Left colon (tissue), 2 donors: ENCODE measurements around the gene KLHL1. TPM values are rescaled to one million over a fixed set of nuclear protein-coding genes. Genes with fewer than 3 reads are reported as not detected.

Source experiments
- ATAC-seq: fragments of 200-7000 bp; cut with Tn5 transposase; one replicate; pipeline ENCODE4 v1.9.1; 2020; ENCODE audit warnings: mild to moderate bottlenecking, moderate library complexity
- DNase-seq, 2 donors: peaks; one replicate each; pipeline ENCODE4 v3.0.0-alpha.2; 2020
- intact Hi-C, 2 donors: fragments of 100-400 bp; cut with DNase I in 1 of 2; cut with micrococcal nuclease in 1 of 2; formaldehyde crosslinking; loops; one replicate each; pipeline versions ENCODE4 v1.11.2 to v1.14.0; 2022; cut with DNase I, micrococcal nuclease
- total RNA-seq, 2 donors: library from RNA; stranded (reverse); fragmentation: NEBNext Ultra II Directional; extraction: Animal tissue kit (Norgen Biotek cat#: 25700); gene quantifications; one replicate each; pipeline ENCODE4 v1.2.1, GENCODE V29; 2021
- donor health status: DM: no; HTN: no; CAD: no.
- donor health status: DM: yes; HTN: yes; CAD: no.

KLHL1 gene
- total RNA-seq, 2 donors from 2014 or later, result 0.08 TPM; not detected in 1

- no peak for ATAC-seq
- intact Hi-C loops, result no loop called here
- no peak for DNase-seq
These were observed 357.0 kb downstream of the KLHL1 start for GRCh38 chr13:69751259-69751658.

GRCh38 chr13:69737129-69737935, 370.9 kb downstream of the KLHL1 start:
- no peak for DNase-seq
- ATAC-seq, result no peak
- intact Hi-C loops, result no loop called here

DNA sequence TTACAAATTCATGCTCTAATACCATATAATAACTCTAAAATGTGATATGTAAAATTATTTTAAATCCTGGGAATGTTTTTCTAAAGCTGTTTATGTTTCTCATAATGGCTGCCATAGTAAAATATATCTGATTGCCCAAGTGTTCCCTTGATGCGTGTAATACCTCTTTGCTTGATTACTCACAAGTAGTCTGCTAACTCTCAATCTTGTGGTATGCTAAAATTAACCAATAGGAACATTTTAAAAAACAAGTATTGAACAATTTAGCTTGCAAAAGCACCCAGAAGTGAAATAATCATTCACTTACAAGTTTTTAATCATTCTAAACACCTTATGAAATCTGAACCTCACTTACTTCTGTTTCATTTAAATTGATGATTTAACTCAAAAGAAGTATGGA, 386.6 kb downstream of the KLHL1 start:
- intact Hi-C loops, result no loop called here
- ATAC-seq, result no peak
- no peak for DNase-seq

DNA sequence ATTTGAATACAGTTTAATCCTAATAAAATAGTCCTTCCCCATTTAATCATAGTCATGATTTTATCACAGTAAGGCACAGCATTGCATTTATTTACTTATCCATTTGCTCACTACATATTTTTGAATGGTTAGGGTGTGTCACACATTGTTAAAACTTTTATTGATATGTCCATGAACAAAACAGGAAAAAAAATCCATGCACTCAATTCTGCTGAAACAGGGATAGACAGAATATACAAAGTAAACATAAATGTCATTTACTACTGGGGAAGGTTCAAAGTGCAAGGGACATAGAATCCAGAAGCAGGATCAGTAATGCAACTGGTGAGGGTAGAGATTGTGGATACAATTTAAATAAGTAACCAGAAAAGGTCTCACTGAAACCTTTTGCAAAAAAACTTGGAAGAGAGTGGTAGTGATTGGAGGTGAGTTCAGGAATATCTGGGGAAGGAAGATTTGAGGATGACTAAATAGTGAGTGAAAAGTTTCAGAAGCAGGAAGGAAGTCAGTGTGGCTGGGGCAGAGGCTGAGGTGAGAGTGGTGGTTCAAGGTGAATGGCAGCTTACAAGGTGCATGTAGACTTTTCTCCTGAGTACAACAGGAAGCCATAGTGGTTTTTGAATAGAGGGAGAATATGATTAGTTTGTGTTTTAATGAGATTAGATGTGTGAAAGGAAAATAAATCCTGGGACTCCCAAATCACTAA, 387.8 kb downstream of the KLHL1 start:
- DNase-seq (peak; percentile 18 to 27), ATAC-seq (peak; percentile 94)
- intact Hi-C loops, result no loop called here

DNA sequence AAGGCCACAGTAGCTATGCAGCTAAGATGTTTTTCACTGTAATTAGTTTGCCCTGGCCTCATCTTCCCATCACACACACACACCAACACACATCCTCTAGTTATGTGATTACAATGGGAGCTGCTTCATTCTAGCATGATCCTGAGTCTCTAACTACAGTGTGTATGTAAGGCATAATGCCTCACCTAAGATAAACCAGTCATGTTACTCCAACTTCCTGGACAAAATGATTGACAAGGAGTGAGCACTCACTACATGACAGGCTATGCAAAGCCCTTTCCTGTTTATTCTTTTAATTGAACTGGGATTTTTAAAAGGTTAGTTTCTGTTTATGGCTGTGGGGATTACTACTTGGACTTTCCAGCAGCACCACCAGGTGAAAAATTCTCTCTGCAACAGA, 401.4 kb downstream of the KLHL1 start:
- intact Hi-C loops, result no loop called here
- ATAC-seq (peak; percentile 85), DNase-seq (no peak)

GRCh38 chr13:69704311-69704710, 403.9 kb downstream of the KLHL1 start:
- DNase-seq (no peak), ATAC-seq (no peak)
- intact Hi-C loops, result no loop called here

GRCh38 chr13:69690999-69691398, 417.3 kb downstream of the KLHL1 start:
- ATAC-seq (no peak), DNase-seq (no peak)
- intact Hi-C loops, result no loop called here

DNA sequence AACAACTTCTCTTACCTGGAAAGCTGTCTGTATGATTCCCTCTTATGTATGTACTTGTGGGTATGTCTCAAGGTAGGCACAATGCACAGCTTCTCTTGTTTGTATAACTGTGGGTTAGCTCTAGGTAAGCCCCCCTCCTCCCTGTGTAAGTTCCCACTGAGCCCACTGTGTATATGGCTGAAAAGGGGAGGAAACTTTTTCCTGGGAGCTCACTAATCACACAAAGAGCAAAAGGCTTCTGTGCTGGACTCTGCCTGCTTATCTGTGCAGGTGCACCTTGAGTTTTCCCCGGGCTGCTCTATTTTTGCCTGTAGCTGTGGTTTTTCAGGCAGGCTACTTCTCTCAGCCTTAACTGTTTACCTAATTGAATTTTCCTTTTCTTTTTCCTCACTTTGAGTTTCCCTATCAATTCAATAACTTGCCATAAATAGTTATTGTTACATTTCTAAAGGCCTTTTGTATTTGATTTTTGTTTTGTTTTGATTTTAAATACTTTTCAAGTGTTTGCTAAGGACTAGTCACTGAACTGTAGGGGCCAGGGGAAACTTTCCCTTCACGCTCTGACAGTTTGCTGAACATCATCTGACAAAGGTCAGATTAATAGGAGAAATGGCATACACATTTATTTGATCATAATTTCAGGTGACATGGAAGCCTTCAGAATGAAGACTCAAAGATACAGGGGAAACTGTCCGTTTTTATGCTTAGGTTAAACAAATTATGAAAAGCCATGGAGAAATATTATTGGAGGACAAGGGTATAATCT, 424.1 kb downstream of the KLHL1 start:
- intact Hi-C loops, result no loop called here
- ATAC-seq, result peak; percentile 23
- no peak for DNase-seq

DNA sequence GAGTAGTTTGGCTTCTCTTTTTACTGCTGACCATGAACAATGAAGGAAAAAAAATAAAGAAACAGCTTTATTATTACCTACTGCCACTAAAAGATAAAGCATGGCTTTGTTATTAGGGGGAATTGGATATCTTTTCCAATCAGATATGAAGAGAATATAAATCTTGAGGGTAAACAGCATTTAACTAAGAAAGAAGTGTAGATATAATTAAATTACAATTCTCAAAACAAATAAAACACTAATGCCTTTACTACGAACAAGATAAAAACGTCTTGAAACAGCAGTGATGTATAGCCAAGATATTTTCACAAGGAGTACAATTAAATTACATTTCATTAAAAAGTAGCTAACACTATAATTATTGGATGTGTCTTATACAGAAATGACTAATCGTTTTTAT, 426.5 kb downstream of the KLHL1 start:
- ATAC-seq (no peak), DNase-seq (no peak)
- intact Hi-C loops, result no loop called here

- no peak for ATAC-seq
- no peak for DNase-seq
- intact Hi-C loops, result no loop called here
These were observed 430.9 kb downstream of the KLHL1 start for GRCh38 chr13:69677343-69677742.

- intact Hi-C loops, result no loop called here
- DNase-seq (no peak), ATAC-seq (no peak)
These were observed 432.0 kb downstream of the KLHL1 start for GRCh38 chr13:69676286-69676685.

DNA sequence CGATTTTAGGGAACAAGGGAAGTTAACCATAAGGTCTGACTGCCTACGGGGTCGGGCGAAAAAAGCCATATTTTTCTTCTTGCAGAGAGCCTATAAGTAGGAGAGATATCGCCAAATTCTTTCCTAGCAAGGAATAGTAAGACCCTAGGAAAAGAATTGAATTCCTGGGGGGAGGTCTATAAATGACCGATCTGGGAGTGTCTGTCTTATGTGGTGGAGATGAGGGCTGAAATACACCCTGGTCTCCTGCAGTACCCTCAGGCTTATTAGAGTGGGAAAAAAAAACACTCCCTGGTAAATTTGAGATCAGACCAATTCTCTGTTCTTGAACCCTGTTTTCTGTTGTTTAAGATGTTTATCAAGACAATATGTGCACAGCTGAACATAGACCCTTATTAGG, 448.1 kb downstream of the KLHL1 start:
- intact Hi-C loops, result no loop called here
- no peak for ATAC-seq
- DNase-seq, result no peak

GRCh38 chr13:69657676-69658075, 450.6 kb downstream of the KLHL1 start:
- DNase-seq (no peak), ATAC-seq (no peak)
- intact Hi-C loops, result no loop called here

DNA sequence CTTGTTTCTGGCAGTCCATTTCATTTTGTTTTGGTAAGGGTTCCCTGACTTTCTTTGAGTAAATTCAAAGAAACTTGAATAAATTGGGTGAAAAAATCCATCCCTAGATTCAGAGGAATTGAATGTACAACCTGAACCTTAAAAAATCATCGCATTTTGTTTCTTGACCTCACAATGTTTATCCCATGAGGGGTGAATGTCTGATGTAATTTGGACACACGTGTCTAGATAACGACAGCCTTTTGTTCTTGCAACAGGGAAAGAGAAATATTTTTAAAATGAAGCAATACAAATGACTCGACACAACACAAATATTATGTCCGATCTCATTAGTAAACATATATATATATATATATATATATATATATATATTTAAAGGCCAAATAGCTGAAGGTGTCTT, 453.9 kb downstream of the KLHL1 start:
- DNase-seq, result no peak
- intact Hi-C loops, result no loop called here
- ATAC-seq, result no peak

Other genes starting within 250 kb of the KLHL1 start
- gene ATXN8OS, start 626 bp downstream of the KLHL1 start, total RNA-seq, result not detected